Measurements from ENCODE around the gene REXO2. TPM values are rescaled to one million over a fixed set of nuclear protein-coding genes. Genes with fewer than 3 reads are reported as not detected.

The REXO2 gene
- total RNA-seq (2022) (69.1 and 74.2 TPM in 2 replicates), Bru-seq, nascent RNA (percentile 81 among the genes with signal in this experiment), BruChase-seq, experiment 1, labeled RNA remaining after a 6-hour chase (percentile 85 among the genes with signal in this experiment), BruChase-seq, experiment 2, labeled RNA remaining after a 2-hour chase (percentile 87 among the genes with signal in this experiment)
- long read RNA-seq, transcript REXO2-220 (7 exons, 1,158 nt): major isoform, 86 of 96 reads
- long read RNA-seq, partial matches to known transcripts: 1 of 96 reads
- long read RNA-seq, other reads (novel, unspliced or antisense): 8 of 96 reads

DNA sequence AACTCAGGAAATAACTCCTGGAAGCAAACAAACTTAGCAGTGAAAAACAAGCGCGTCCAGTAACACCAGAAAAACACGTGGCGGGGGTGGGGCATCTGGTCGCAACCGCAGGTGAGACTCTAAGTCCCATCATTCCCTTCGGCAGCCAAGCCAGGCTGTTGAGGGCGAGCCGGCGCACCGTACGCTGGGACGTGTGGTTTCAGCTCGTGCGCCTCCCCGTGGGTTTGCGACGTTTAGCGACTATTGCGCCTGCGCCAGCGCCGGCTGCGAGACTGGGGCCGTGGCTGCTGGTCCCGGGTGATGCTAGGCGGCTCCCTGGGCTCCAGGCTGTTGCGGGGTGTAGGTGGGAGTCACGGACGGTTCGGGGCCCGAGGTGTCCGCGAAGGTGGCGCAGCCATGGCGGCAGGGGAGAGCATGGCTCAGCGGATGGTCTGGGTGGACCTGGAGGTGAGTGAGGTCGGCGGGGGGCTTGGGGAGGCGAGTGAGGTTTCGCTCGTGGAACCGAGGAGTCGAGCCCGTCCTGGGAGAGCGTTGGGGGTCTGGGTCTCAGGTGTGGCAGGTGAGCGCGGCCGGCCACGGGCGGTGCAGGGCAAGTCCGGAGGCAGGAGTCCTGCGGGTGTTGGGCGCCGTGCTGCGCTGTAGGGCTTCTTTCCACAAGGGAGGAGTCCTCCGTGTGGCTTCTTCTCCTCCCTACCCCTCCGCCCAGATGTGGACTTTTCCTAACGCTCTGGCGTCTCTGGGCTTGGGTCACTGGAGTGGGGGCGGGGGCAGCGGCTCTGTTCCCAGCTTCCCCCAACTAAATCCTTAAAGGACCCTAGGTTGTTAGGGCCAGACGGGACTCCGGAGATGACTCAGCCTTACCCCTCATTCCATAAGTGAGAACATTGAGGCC lies at the start of gene REXO2:
REXO2 (plus strand) TSS at position 239 of the 892 bp plus-strand sequence; CDS start at position 301, 62 bp downstream.
- peaks cover 26% of the 10 kb centered on the region for H3K4me1 Mint-ChIP-seq (ENCODE audit: low read depth, unreplicated experiment)
- H3K9me3 Mint-ChIP-seq (ENCODE audit: low read depth, unreplicated experiment): no peaks in the 10 kb centered on the region
- peak within 1 kb of the TSS; percentile 100 for H3K4me3 Mint-ChIP-seq (ENCODE audit: low read depth, unreplicated experiment)
- CTCF ChIA-PET: interaction anchor here (1.0 kb wide), 1 partner anchor 99 kb away, joined by 3 read pairs; no protein-coding TSS in a partner anchor
- TF ChIP-seq, protein P1, sequence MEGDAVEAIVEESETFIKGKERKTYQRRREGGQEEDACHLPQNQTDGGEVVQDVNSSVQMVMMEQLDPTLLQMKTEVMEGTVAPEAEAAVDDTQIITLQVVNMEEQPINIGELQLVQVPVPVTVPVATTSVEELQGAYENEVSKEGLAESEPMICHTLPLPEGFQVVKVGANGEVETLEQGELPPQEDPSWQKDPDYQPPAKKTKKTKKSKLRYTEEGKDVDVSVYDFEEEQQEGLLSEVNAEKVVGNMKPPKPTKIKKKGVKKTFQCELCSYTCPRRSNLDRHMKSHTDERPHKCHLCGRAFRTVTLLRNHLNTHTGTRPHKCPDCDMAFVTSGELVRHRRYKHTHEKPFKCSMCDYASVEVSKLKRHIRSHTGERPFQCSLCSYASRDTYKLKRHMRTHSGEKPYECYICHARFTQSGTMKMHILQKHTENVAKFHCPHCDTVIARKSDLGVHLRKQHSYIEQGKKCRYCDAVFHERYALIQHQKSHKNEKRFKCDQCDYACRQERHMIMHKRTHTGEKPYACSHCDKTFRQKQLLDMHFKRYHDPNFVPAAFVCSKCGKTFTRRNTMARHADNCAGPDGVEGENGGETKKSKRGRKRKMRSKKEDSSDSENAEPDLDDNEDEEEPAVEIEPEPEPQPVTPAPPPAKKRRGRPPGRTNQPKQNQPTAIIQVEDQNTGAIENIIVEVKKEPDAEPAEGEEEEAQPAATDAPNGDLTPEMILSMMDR (IDR thresholded peaks at IDR 0.05; ENCODE audit: unreplicated experiment): no peak
- BruUV-seq (replicated peaks): no TSS peak
- no peaks in the 10 kb centered on the region for H3K27me3 Mint-ChIP-seq (ENCODE audit: unreplicated experiment)
- H3K27ac Mint-ChIP-seq (ENCODE audit: unreplicated experiment): peak within 1 kb of the TSS; percentile 98
- DNase-seq: peak; percentile 87
- peaks cover 24% of the 10 kb centered on the region for H3K36me3 Mint-ChIP-seq (ENCODE audit: insufficient read depth, unreplicated experiment)
- intact Hi-C loops (cut with micrococcal nuclease; ENCODE audit: unreplicated experiment): loop anchor here (2.0 to 5.0 kb wide), 3 partner anchors 39 to 147 kb away; partner anchors contain the start of genes C11orf71 and RBM7

DNA sequence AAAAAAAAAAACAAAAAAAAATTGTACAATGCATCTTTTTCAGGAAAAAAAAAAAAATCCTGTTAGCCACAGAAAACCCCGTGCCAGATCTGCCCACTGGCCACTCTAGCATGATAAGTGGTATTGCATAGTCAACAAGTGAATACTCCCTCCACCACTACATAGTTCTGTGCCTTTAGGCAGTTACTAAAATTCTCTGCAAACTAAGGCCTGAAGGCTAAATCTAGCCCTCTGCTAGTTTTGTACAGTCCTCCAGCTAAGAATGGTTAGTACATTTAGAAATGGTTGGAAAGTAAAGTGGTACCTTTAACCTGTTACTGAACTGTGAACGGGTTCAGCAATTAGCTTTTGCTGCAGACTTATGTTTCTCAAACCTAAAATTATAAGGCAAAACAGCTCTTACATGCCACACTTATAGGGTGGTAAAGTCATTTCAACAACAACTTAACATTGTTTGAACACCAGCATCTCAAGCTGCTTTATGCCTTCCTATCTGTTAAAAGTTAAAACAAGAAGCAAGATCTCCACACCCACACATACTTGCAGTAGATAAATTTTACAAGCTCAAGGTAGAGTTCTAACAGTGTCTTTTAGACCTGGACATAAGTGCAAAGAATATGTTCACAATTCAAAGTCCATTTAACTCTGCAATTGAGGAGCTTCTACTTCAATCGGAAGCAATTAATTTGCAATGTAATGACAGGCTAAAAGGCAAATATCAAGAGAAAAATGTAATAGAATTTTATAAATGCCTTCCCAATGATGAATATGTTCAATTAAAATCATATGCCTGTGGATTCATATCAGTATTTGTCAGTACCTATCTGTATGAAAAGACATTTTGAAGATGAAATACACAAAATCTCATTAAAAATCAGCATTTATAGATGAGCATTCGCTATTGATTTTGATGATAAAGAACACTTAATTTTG lies 46.3 kb upstream of the REXO2 start:
- H3K36me3 Mint-ChIP-seq (ENCODE audit: insufficient read depth, unreplicated experiment): no peaks in the 10 kb centered on the region
- TF ChIP-seq, protein P1 (IDR thresholded peaks at IDR 0.05; ENCODE audit: unreplicated experiment): no peak
- CTCF ChIA-PET: interaction anchor here (0.6 kb wide), 1 partner anchor 98 kb away, joined by 4 read pairs; no protein-coding TSS in a partner anchor

DNA sequence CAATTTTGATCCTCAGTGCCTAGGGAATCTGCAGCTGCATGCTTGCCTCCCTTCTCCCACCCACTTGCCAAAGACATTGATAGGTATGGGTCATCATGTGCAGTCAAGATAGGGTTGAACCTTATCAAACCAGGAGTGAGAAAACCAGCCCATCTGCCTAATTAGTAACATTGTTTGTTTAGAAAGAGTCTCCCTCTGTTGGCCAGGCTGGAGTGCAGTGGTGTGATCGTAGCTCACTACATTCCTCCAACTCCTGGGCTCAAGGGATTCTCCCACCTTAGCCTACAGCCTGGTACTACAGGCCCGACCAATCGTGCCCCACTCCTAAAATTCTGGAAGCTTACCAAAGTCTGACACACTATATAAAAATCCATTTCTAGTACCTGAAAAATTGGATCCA lies 43.5 kb upstream of the REXO2 start:
- BruUV-seq (replicated peaks): no TSS peak
- Mint-ChIP-seq H3K27me3 (ENCODE audit: unreplicated experiment) (no peaks in the 10 kb centered on the region), H3K4me3 (ENCODE audit: low read depth, unreplicated experiment) (no peak overlapping the region), H3K9me3 (ENCODE audit: low read depth, unreplicated experiment) (no peaks in the 10 kb centered on the region), H3K27ac (ENCODE audit: unreplicated experiment) (no peak overlapping the region), H3K4me1 (ENCODE audit: low read depth, unreplicated experiment) (peaks cover 20% of the 10 kb centered on the region), H3K36me3 (ENCODE audit: insufficient read depth, unreplicated experiment) (peaks cover 13% of the 10 kb centered on the region)
- CTCF ChIA-PET: interaction anchor here (1.0 kb wide), 1 partner anchor 9 kb away, joined by 3 read pairs; no protein-coding TSS in a partner anchor
- TF ChIP-seq, protein P1 (IDR thresholded peaks at IDR 0.05; ENCODE audit: unreplicated experiment): no peak
- peak; percentile 7 for DNase-seq
- intact Hi-C loops (cut with micrococcal nuclease; ENCODE audit: unreplicated experiment): loop anchor here (5.0 kb wide), 1 partner anchor 113 kb away; no protein-coding TSS in a partner anchor

More for the DNA sequence above, 46.3 kb upstream of the REXO2 start:
- H3K9me3 Mint-ChIP-seq (ENCODE audit: low read depth, unreplicated experiment): no peaks in the 10 kb centered on the region
- no peaks in the 10 kb centered on the region for H3K27me3 Mint-ChIP-seq (ENCODE audit: unreplicated experiment)
- no peak overlapping the region for H3K4me3 Mint-ChIP-seq (ENCODE audit: low read depth, unreplicated experiment)
- BruUV-seq (replicated peaks): no TSS peak
- intact Hi-C loops (cut with micrococcal nuclease; ENCODE audit: unreplicated experiment): no loop called here
- peaks cover 11% of the 10 kb centered on the region for H3K4me1 Mint-ChIP-seq (ENCODE audit: low read depth, unreplicated experiment)
- DNase-seq: no peak
- no peak overlapping the region for H3K27ac Mint-ChIP-seq (ENCODE audit: unreplicated experiment)
